OCI-LY3 (cell line): ENCODE data around the gene FZR1.

ENCODE experiments used
- CTCF ChIP-seq: fragments of 200-600, 300-600 bp; sonication (generic); IDR thresholded peaks from 2 replicates; pipeline ENCODE4 v1.5.1; 2014; ENCODE audit warnings: antibody characterized with exemption, low read length, low read depth
- EZH2phosphoT487 ChIP-seq: fragments of 200-600 bp; shearing (Covaris generic); IDR thresholded peaks from 2 replicates; pipeline ENCODE4 v1.6.1; 2018; ENCODE audit warnings: antibody characterized with exemption, mixed run types, low read depth

- TF ChIP-seq CTCF (no peak), EZH2phosphoT487 (no peak)
These were observed 25.6 kb upstream of the FZR1 start, which contains the start of gene SMIM24 for GRCh38 chr19:3480383-3481091.
